Keratinocyte (primary cell): ENCODE results near the gene ZNF653. TPM values are rescaled to one million over a fixed set of nuclear protein-coding genes. Genes with fewer than 3 reads are reported as not detected.
"Not testable (repeated sequence)": the region's sequence is repeated elsewhere in the genome, so short reads cannot be mapped to it uniquely, and the experiment has no call there.

Experiments used
- DNase-seq: peaks from one replicate; pipeline ENCODE4 v3.0.0-alpha.2; 2011; ENCODE audit warnings: low read depth, missing footprints, low spot score
- FAIRE-seq: peaks from 2 replicates; lab custom pipeline; 2011; peaks lifted over from hg19 to GRCh38; lab: Jason Lieb, UNC
- H2AFZ ChIP-seq: 2 replicates; pipeline ENCODE4 v1.6.0; 2012; ENCODE audit warnings: low read length, control low read depth, inconsistent platforms; ENCODE audit not compliant: control insufficient read depth
- H3K27ac ChIP-seq: 2 replicates; pipeline ENCODE4 v1.5.1; 2011; ENCODE audit warnings: low read length; ENCODE audit not compliant: control insufficient read depth, insufficient read depth
- H3K27me3 ChIP-seq: 3 replicates; pipeline ENCODE4 v1.6.0; 2011; ENCODE audit warnings: low read length; ENCODE audit not compliant: control insufficient read depth, insufficient read depth; ENCODE audit errors: extremely low read depth
- H3K36me3 ChIP-seq, 2 experiments: 2 replicates in 1 of 2; 3 replicates in 1 of 2; pipeline ENCODE4 v1.5.1; 2011; ENCODE audit warnings: low read length in 2 of 2, mild to moderate bottlenecking in 1 of 2; ENCODE audit not compliant: control insufficient read depth in 2 of 2, insufficient read depth in 2 of 2; ENCODE audit errors: extremely low read depth in 1 of 2
- H3K4me1 ChIP-seq: 3 replicates; pipeline ENCODE4 v1.5.1; 2011; ENCODE audit warnings: low read length; ENCODE audit not compliant: control insufficient read depth, insufficient read depth; ENCODE audit errors: extremely low read depth
- H3K4me2 ChIP-seq: 3 replicates; pipeline ENCODE4 v1.6.0; 2011; ENCODE audit warnings: low read depth, low read length; ENCODE audit not compliant: control insufficient read depth, insufficient read depth; ENCODE audit errors: extremely low read depth
- H3K4me3 ChIP-seq, 3 experiments: fragments of 200-600 bp in 1 of 3; sonication (generic) in 1 of 3; 2 replicates in 2 of 3; 3 replicates in 1 of 3; pipeline ENCODE4 v1.5.1; 2011 to 2016; ENCODE audit warnings: low read length in 3 of 3, mild to moderate bottlenecking in 3 of 3, control low read depth in 2 of 3, inconsistent platforms in 1 of 3, low read depth in 1 of 3, mixed read lengths in 1 of 3, mixed run types in 1 of 3, moderate library complexity in 1 of 3; ENCODE audit not compliant: control insufficient read depth in 2 of 3, insufficient read depth in 2 of 3; ENCODE audit errors: extremely low read depth in 1 of 3
- H3K79me2 ChIP-seq: 2 replicates; pipeline ENCODE4 v1.6.0; 2012; ENCODE audit warnings: low read length; ENCODE audit not compliant: control insufficient read depth, insufficient read depth
- H3K9ac ChIP-seq: 3 replicates; pipeline ENCODE4 v1.6.0; 2011; ENCODE audit warnings: low read length; ENCODE audit not compliant: control insufficient read depth, insufficient read depth; ENCODE audit errors: extremely low read depth
- H3K9me1 ChIP-seq: 3 replicates; pipeline ENCODE4 v1.6.0; 2011; ENCODE audit warnings: low read length; ENCODE audit not compliant: control insufficient read depth, insufficient read depth; ENCODE audit errors: extremely low read depth
- H3K9me3 ChIP-seq: 2 replicates; pipeline ENCODE4 v1.5.1; 2012; ENCODE audit warnings: low read depth, low read length; ENCODE audit not compliant: control insufficient read depth
- H4K20me1 ChIP-seq: 3 replicates; pipeline ENCODE4 v1.6.0; 2011; ENCODE audit warnings: low read length; ENCODE audit not compliant: control insufficient read depth, insufficient read depth; ENCODE audit errors: extremely low read depth
- EZH2 ChIP-seq: IDR thresholded peaks from one replicate; pipeline ENCODE4 v1.6.1; 2012; ENCODE audit warnings: inconsistent platforms, mild to moderate bottlenecking, low read length, moderate library complexity
- dilution Hi-C: fragments of 300-500 bp; cut with MboI; formaldehyde crosslinking; loops from one replicate; pipeline ENCODE4 v1.7.0; 2020; ENCODE audit warnings: low sequenced_read_pairs; ENCODE audit not compliant: extremely low pct_ligation_motif_present
- polyA plus RNA-seq, 5 experiments: library from polyadenylated mRNA; depleted of rRNA in 3 of 5; stranded (reverse) in 3 of 5; stranded (forward) in 1 of 5; unstranded in 1 of 5; fragments of >200 nt; gene quantifications; 1 replicate in 1 of 5; 2 replicates in 3 of 5; 3 replicates in 1 of 5; pipeline versions ENCODE4 v1.2.1 to v1.2.3, GENCODE V29; 2011 to 2012; ENCODE audit warnings: missing spikeins in 2 of 5, low read depth in 1 of 5, low replicate concordance in 1 of 5
- TF ChIP-seq, protein P1 (sequence below), 3 experiments: IDR thresholded peaks in 1 of 3; conservative IDR thresholded peaks in 1 of 3; optimal IDR thresholded peaks in 1 of 3; 2 replicates in 2 of 3; 3 replicates in 1 of 3; pipeline versions ENCODE3 to v1.5.1; 2011; ENCODE audit warnings: low read length in 3 of 3, mild to moderate bottlenecking in 3 of 3, moderate library complexity in 2 of 3, control low read depth in 1 of 3, inconsistent platforms in 1 of 3; ENCODE audit not compliant: insufficient read depth in 2 of 3; ENCODE audit errors: extremely low read depth in 1 of 3

The ZNF653 gene
- polyA plus RNA-seq, 1 donor (not counting 4 experiments of a cell fraction or from before 2014, with no cell fraction given) = 3.8 TPM

DNA sequence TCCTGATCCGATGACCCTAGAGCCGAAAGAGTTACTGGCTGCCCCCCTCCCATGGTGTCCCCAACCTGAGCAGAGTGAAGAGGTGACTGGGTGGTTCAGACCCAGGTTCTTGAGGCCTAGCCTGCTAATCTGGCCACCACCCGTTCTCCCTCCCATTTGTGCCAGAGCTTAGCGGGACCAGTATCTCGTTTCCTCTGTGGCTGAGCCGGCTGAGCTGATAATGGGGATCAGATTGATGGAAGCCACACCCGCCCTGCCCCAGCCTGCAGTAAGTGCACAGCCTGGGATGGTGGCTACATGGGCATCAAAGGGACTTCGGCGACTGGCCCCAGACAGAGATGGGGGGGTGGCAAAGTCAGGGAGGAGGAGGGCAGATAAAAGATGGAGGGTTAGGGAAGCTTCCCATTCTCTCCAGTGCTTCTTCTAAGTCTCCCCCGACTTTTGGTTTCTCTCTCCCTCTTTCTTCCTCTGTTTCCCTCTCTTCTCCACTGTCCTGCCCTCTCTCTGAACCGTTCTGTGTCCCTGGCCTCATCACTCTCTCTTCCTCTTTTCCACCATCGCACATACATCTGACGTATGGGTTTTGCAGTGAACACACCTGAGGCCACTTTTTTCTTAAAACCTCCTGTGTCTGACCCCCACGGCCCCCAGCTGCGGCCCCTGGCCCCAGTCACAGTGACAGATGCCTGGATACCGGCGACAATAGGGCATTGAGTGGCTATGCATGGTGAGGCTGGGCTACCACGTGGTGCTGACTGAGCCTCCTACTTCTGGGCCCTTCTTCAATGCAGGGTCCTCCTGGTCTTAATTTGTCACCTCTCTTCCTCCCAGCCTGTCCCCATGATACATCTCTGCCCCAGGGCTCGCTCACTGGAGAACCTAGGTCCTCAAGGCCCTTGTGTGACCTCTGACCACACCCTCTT is 27.2 kb downstream of the ZNF653 start:
- H3K27me3 ChIP-seq = peaks cover 41% of the 10 kb centered on the region
- H2AFZ ChIP-seq = no peak overlapping the region
- H3K9me3 ChIP-seq = no peaks in the 10 kb centered on the region
- no peak overlapping the region for H3K4me3 ChIP-seq
- peaks cover 2% of the 10 kb centered on the region for H4K20me1 ChIP-seq
- H3K4me2 ChIP-seq = no peak overlapping the region
- dilution Hi-C loops = no loop called here
- DNase-seq (no peak), FAIRE-seq (no peak)
- TF ChIP-seq EZH2 = no peak
- TF ChIP-seq, protein P1, sequence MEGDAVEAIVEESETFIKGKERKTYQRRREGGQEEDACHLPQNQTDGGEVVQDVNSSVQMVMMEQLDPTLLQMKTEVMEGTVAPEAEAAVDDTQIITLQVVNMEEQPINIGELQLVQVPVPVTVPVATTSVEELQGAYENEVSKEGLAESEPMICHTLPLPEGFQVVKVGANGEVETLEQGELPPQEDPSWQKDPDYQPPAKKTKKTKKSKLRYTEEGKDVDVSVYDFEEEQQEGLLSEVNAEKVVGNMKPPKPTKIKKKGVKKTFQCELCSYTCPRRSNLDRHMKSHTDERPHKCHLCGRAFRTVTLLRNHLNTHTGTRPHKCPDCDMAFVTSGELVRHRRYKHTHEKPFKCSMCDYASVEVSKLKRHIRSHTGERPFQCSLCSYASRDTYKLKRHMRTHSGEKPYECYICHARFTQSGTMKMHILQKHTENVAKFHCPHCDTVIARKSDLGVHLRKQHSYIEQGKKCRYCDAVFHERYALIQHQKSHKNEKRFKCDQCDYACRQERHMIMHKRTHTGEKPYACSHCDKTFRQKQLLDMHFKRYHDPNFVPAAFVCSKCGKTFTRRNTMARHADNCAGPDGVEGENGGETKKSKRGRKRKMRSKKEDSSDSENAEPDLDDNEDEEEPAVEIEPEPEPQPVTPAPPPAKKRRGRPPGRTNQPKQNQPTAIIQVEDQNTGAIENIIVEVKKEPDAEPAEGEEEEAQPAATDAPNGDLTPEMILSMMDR (optimal IDR thresholded peaks at IDR 0.05 in 1 of 3, IDR thresholded peaks at IDR 0.05 in 1 of 3, conservative IDR thresholded peaks at IDR 0.05 in 1 of 3; ENCODE audit: extremely low read depth in 1 of 3, insufficient read depth in 2 of 3, low read length in 3 of 3) = no peak
- no peak overlapping the region for H3K27ac ChIP-seq
- no peak overlapping the region for H3K9ac ChIP-seq
- H3K9me1 ChIP-seq = no peaks in the 10 kb centered on the region
- no peaks in the 10 kb centered on the region for H3K79me2 ChIP-seq
- H3K4me1 ChIP-seq = peaks cover 2% of the 10 kb centered on the region
- H3K36me3 ChIP-seq = no peaks in the 10 kb centered on the region

DNA sequence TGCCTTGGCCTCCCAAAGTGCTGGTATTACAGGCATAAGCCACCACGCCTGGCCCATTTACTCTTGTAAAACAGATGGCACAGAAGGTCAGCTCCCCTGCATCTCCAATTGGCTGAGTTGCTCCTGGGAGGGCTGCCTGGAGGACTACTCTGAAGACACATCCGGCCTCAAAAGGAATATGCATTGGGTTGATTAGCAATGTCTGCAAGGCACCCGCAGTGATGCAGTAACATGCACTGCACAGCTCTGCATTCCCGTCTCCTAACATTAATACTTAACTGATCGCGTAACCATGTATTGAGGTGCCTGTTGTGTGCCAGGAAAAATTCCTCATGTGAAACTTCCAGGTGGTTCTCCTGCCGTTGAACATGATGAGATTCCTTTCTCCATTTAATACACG is 29.8 kb downstream of the ZNF653 start:
- Histone ChIP-seq H3K79me2 (no peaks in the 10 kb centered on the region), H3K4me2 (no peak overlapping the region), H2AFZ (no peak overlapping the region), H3K36me3 (no peaks in the 10 kb centered on the region), H3K4me3 (no peak overlapping the region), H3K9me1 (no peaks in the 10 kb centered on the region), H3K9me3 (no peaks in the 10 kb centered on the region), H4K20me1 (peaks cover 2% of the 10 kb centered on the region), H3K27ac (no peak overlapping the region), H3K9ac (no peak overlapping the region), H3K27me3 (peaks cover 25% of the 10 kb centered on the region), H3K4me1 (no peaks in the 10 kb centered on the region)
- dilution Hi-C loops = no loop called here
- TF ChIP-seq EZH2 = no peak
- TF ChIP-seq, protein P1 (optimal IDR thresholded peaks at IDR 0.05 in 1 of 3, IDR thresholded peaks at IDR 0.05 in 1 of 3, conservative IDR thresholded peaks at IDR 0.05 in 1 of 3; ENCODE audit: extremely low read depth in 1 of 3, insufficient read depth in 2 of 3, low read length in 3 of 3) = no peak
- FAIRE-seq (no peak), DNase-seq (no peak)

DNA sequence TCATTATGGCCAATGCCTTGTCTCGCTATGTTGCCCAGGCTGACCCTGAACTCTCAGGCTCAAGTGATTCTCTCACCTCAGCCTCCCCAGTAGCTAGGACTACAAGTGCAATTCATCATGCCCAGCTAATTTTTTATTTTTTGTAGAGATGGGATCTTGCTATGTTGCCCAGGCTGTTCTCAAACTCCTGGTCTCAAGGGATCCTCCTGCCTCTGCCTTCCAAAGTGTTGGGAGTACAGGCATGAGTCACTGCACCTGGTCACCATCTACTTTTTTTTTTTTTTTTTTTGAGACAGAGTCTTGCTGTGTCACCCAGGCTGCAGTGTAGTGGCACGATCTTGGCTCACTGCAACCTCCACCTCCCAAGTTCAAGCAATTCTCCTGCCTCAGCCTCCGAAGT is 30.3 kb downstream of the ZNF653 start:
- H3K9ac ChIP-seq, DNase-seq, FAIRE-seq, H3K36me3 ChIP-seq, H3K79me2 ChIP-seq, H3K9me1 ChIP-seq, H3K27ac ChIP-seq, H4K20me1 ChIP-seq, H3K4me3 ChIP-seq, H3K9me3 ChIP-seq, H2AFZ ChIP-seq, H3K4me2 ChIP-seq, dilution Hi-C loops, H3K4me1 ChIP-seq: not testable (repeated sequence)
- H3K27me3 ChIP-seq = peaks cover 21% of the 10 kb centered on the region
